Measurements from ENCODE around the gene CIROP. TPM values are rescaled to one million over a fixed set of nuclear protein-coding genes. Genes with fewer than 3 reads are reported as not detected.
A peak's percentile ranks its signal among the peaks of the same experiment; 100 is the strongest.

CIROP gene
- total RNA-seq, 2 donors from 2014 or later: 0.64 to 1.4 TPM

GRCh38 chr14:23062002-23062401 lies 42.8 kb downstream of the CIROP start:
- Mint-ChIP-seq H3K9me3 (no peaks in the 10 kb centered on the region), H3K4me3 (no peak overlapping the region), H3K4me1 (peaks cover 14% of the 10 kb centered on the region), H3K27ac (peak overlapping the region; percentile 64), H3K36me3 (ENCODE audit: low read depth) (peaks cover 73% of the 10 kb centered on the region), H3K27me3 (ENCODE audit: insufficient read depth) (no peaks in the 10 kb centered on the region)
- no peak overlapping the region for H3K9ac ChIP-seq (ENCODE audit: extremely low read depth, low read length, poor library complexity, severe bottlenecking)
- 90% methylated on average over 4 of the region's 4 CpGs; no CpG with 5 or more reads in 1 of the 2 experiments for WGBS, 2 experiments (ENCODE audit: insufficient coverage in 1 of 2, insufficient read length in 1 of 2)
- H3K4me1 ChIP-seq (ENCODE audit: control insufficient read depth, insufficient read depth, low read length): no peaks in the 10 kb centered on the region
- H3K36me3 ChIP-seq (ENCODE audit: control insufficient read depth, insufficient read depth, low read length): peaks cover 79% of the 10 kb centered on the region
- H3K27ac ChIP-seq (ENCODE audit: low read depth, low read length): peak overlapping the region; percentile 44
- no peak for DNase-seq
- H3K27me3 ChIP-seq (ENCODE audit: control insufficient read depth, insufficient read depth, low read length, poor library complexity, severe bottlenecking): no peaks in the 10 kb centered on the region
- H3K9me3 ChIP-seq (ENCODE audit: control insufficient read depth, low read length): no peaks in the 10 kb centered on the region
- TF ChIP-seq, protein P1, sequence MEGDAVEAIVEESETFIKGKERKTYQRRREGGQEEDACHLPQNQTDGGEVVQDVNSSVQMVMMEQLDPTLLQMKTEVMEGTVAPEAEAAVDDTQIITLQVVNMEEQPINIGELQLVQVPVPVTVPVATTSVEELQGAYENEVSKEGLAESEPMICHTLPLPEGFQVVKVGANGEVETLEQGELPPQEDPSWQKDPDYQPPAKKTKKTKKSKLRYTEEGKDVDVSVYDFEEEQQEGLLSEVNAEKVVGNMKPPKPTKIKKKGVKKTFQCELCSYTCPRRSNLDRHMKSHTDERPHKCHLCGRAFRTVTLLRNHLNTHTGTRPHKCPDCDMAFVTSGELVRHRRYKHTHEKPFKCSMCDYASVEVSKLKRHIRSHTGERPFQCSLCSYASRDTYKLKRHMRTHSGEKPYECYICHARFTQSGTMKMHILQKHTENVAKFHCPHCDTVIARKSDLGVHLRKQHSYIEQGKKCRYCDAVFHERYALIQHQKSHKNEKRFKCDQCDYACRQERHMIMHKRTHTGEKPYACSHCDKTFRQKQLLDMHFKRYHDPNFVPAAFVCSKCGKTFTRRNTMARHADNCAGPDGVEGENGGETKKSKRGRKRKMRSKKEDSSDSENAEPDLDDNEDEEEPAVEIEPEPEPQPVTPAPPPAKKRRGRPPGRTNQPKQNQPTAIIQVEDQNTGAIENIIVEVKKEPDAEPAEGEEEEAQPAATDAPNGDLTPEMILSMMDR (conservative IDR thresholded peaks at IDR 0.05): no peak
- H3K4me3 ChIP-seq (ENCODE audit: low read length): no peak overlapping the region

- Histone ChIP-seq H3K36me3 (ENCODE audit: control insufficient read depth, insufficient read depth, low read length) (peaks cover 67% of the 10 kb centered on the region), H3K27me3 (ENCODE audit: control insufficient read depth, insufficient read depth, low read length, poor library complexity, severe bottlenecking) (no peaks in the 10 kb centered on the region), H3K4me1 (ENCODE audit: control insufficient read depth, insufficient read depth, low read length) (no peaks in the 10 kb centered on the region), H3K27ac (ENCODE audit: low read depth, low read length) (no peak overlapping the region), H3K9ac (ENCODE audit: extremely low read depth, low read length, poor library complexity, severe bottlenecking) (no peak overlapping the region), H3K9me3 (ENCODE audit: control insufficient read depth, low read length) (no peaks in the 10 kb centered on the region), H3K4me3 (ENCODE audit: low read length) (no peak overlapping the region)
- DNase-seq: no peak
- H3K36me3 Mint-ChIP-seq (ENCODE audit: low read depth): peaks cover 60% of the 10 kb centered on the region
- TF ChIP-seq, protein P1 (conservative IDR thresholded peaks at IDR 0.05): no peak
- 96% methylated on average over 15 to 17 of the region's 17 CpGs for WGBS, 2 experiments (ENCODE audit: insufficient coverage in 1 of 2, insufficient read length in 1 of 2)
- H3K27ac Mint-ChIP-seq: peak overlapping the region; percentile 74
- no peaks in the 10 kb centered on the region for H3K27me3 Mint-ChIP-seq (ENCODE audit: insufficient read depth)
- H3K4me1 Mint-ChIP-seq: peaks cover 13% of the 10 kb centered on the region
- no peak overlapping the region for H3K4me3 Mint-ChIP-seq
- no peaks in the 10 kb centered on the region for H3K9me3 Mint-ChIP-seq
These were observed 44.1 kb downstream of the CIROP start for GRCh38 chr14:23060536-23061260.

GRCh38 chr14:23058654-23059504 lies 45.9 kb downstream of the CIROP start:
- peaks cover 10% of the 10 kb centered on the region for H3K4me1 Mint-ChIP-seq
- no peak overlapping the region for H3K4me3 Mint-ChIP-seq
- peaks cover 51% of the 10 kb centered on the region for H3K36me3 ChIP-seq (ENCODE audit: control insufficient read depth, insufficient read depth, low read length)
- H3K36me3 Mint-ChIP-seq (ENCODE audit: low read depth): peaks cover 45% of the 10 kb centered on the region
- H3K27ac ChIP-seq (ENCODE audit: low read depth, low read length): no peak overlapping the region
- H3K27me3 ChIP-seq (ENCODE audit: control insufficient read depth, insufficient read depth, low read length, poor library complexity, severe bottlenecking): no peaks in the 10 kb centered on the region
- no peaks in the 10 kb centered on the region for H3K4me1 ChIP-seq (ENCODE audit: control insufficient read depth, insufficient read depth, low read length)
- TF ChIP-seq, protein P1 (conservative IDR thresholded peaks at IDR 0.05): no peak
- H3K9me3 ChIP-seq (ENCODE audit: control insufficient read depth, low read length): no peaks in the 10 kb centered on the region
- no peak overlapping the region for H3K9ac ChIP-seq (ENCODE audit: extremely low read depth, low read length, poor library complexity, severe bottlenecking)
- no peak for DNase-seq
- H3K27ac Mint-ChIP-seq: no peak overlapping the region
- 93 to 95% methylated on average over 27 to 32 of the region's 32 CpGs for WGBS, 2 experiments (ENCODE audit: insufficient coverage in 1 of 2, insufficient read length in 1 of 2)
- H3K4me3 ChIP-seq (ENCODE audit: low read length): no peak overlapping the region
- no peaks in the 10 kb centered on the region for H3K27me3 Mint-ChIP-seq (ENCODE audit: insufficient read depth)
- no peaks in the 10 kb centered on the region for H3K9me3 Mint-ChIP-seq

Data from endodermal cell (in vitro differentiated cells).